ENCODE results near the gene MYO5C.
A peak's percentile ranks its signal among the peaks of the same experiment; 100 is the strongest.

- TF ChIP-seq EZH2 (IDR thresholded peaks at IDR 0.05; ENCODE audit: borderline replicate concordance, low read depth, low read length, poor library complexity, severe bottlenecking) (no peak), CTCF (conservative IDR thresholded peaks at IDR 0.05; ENCODE audit: low read depth, low read length) (peak; percentile 81)
Measured at GRCh38 chr15:52256366-52256765, 39.2 kb downstream of the MYO5C start.

All from A673 (cell line).